LNCAP (cell line): ENCODE data around the gene HECA.

Source experiments
- CTCF ChIP-seq: fragments of 450-650 bp; IDR thresholded peaks from 2 replicates; pipeline ENCODE4 v1.5.1; 2017; ENCODE audit warnings: mild to moderate bottlenecking

The HECA gene

GRCh38 chr6:139126931-139127330 lies 7.9 kb upstream of the HECA start:
- TF ChIP-seq CTCF: no peak

- no peak for TF ChIP-seq CTCF
These were observed 5.6 kb upstream of the HECA start for GRCh38 chr6:139129284-139129683.

- no peak for TF ChIP-seq CTCF
These were observed 3.1 kb upstream of the HECA start for GRCh38 chr6:139131736-139132280.

- TF ChIP-seq CTCF: no peak
These were observed 1.4 kb upstream of the HECA start for GRCh38 chr6:139133262-139134063.

GRCh38 chr6:139134064-139134395 lies 850 bp upstream of the HECA start:
- TF ChIP-seq CTCF: no peak

- TF ChIP-seq CTCF: peak; percentile 25; the same call in 1 of the 2 replicates
These were observed 982 bp downstream of the HECA start for GRCh38 chr6:139135578-139136545.

- TF ChIP-seq CTCF: no peak
These were observed 2.8 kb downstream of the HECA start for GRCh38 chr6:139137706-139138105.
